ENCODE measurements around the gene NDFIP2. TPM values are rescaled to one million over a fixed set of nuclear protein-coding genes. Genes with fewer than 3 reads are reported as not detected.

Gene NDFIP2
- total RNA-seq, 1 experiment from 2014 or later = 31.0 TPM

DNA sequence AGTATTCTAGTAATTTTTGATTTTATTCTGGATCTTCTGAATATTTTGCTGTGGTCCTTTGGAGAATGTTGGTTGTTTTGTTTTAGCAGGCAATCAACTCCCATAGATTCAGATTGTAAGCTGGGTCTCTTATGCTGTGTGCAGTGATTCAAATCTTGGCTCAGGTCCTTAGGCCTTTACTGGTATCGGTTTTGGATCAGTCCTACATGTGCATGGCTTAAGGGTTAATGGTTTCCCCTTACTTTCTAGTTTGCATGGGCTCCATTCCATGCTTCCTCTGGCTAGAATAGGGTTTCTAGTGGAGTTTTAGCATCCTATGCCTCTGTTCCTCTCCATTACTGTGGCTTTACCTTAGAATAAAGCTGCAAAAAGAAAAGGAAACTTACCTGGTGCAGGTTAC lies 16.1 kb downstream of the NDFIP2 start:
- Histone ChIP-seq H2BK12ac (ENCODE audit: insufficient read length, low read depth, low read length) (no peak overlapping the region), H3K79me1 (ENCODE audit: insufficient read depth, low read depth, low read length, poor library complexity, severe bottlenecking) (no peaks in the 10 kb centered on the region), H3K23ac (ENCODE audit: insufficient read length, low read depth, low read length) (no peak overlapping the region), H3K18ac (ENCODE audit: insufficient read length, low read depth, low read length) (no peak overlapping the region), H2BK15ac (ENCODE audit: low read depth, low read length) (no peak overlapping the region), H3K56ac (ENCODE audit: insufficient read length, low read depth, low read length) (no peak overlapping the region), H3K4me2 (ENCODE audit: insufficient read depth, insufficient read length, low read length) (no peak overlapping the region), H4K8ac (replicated peaks; ENCODE audit: insufficient read length, low read depth, low read length) (no peak overlapping the region), H3T11ph (ENCODE audit: low read length) (no peak overlapping the region), H3K14ac (ENCODE audit: insufficient read depth, low read length) (no peak overlapping the region), H3K4ac (ENCODE audit: low read depth, low read length) (no peak overlapping the region), H3K79me2 (ENCODE audit: insufficient read depth, low read length) (peaks cover 4% of the 10 kb centered on the region; the same call in 1 of the 2 replicates), H3K27ac (ENCODE audit: insufficient read length, low read depth, low read length) (no peak overlapping the region), H2BK120ac (ENCODE audit: low read depth, low read length, poor library complexity, severe bottlenecking) (no peak overlapping the region), H2AFZ (ENCODE audit: low read length) (no peak overlapping the region), H4K20me1 (ENCODE audit: control insufficient read depth, insufficient read depth, insufficient read length) (no peaks in the 10 kb centered on the region), H2BK20ac (ENCODE audit: low read depth, low read length, poor library complexity, severe bottlenecking) (no peak overlapping the region), H2BK5ac (ENCODE audit: insufficient read length, low read length) (no peak overlapping the region), H3K23me2 (ENCODE audit: insufficient read length, low read depth, low read length, poor library complexity, severe bottlenecking) (no peaks in the 10 kb centered on the region), H2AK5ac (ENCODE audit: insufficient read length, low read length) (no peak overlapping the region), H3K9me3 (ENCODE audit: control insufficient read depth, low read depth, low read length) (no peaks in the 10 kb centered on the region), H3K27me3 (ENCODE audit: insufficient read depth, low read length) (no peaks in the 10 kb centered on the region), H4K91ac (ENCODE audit: insufficient read length, low read depth, low read length) (no peak overlapping the region), H3K9ac (ENCODE audit: extremely low read depth, insufficient read length, low read length) (no peak overlapping the region), H3K4me1 (ENCODE audit: insufficient read depth, low read length) (no peaks in the 10 kb centered on the region; the same call in 1 of the 2 replicates), H4K5ac (ENCODE audit: insufficient read length, low read depth, low read length) (no peak overlapping the region)
- Mint-ChIP-seq H3K36me3 (ENCODE audit: insufficient read depth in 1 of 3, low read depth in 3 of 3) (no peaks in the 10 kb centered on the region; a peak in 1 of 7 replicates), H3K27ac (no peak overlapping the region), H3K4me3 (no peak overlapping the region), H3K4me1 (peaks cover 21 to 29% of the 10 kb centered on the region in 2 experiments), H3K9me3 (peaks cover 0 to 4% of the 10 kb centered on the region in 2 experiments; a peak in 1 of 5 replicates), H3K27me3 (ENCODE audit: low read depth) (no peaks in the 10 kb centered on the region)
- DNase-seq = no peak
- TF ChIP-seq, protein P1, sequence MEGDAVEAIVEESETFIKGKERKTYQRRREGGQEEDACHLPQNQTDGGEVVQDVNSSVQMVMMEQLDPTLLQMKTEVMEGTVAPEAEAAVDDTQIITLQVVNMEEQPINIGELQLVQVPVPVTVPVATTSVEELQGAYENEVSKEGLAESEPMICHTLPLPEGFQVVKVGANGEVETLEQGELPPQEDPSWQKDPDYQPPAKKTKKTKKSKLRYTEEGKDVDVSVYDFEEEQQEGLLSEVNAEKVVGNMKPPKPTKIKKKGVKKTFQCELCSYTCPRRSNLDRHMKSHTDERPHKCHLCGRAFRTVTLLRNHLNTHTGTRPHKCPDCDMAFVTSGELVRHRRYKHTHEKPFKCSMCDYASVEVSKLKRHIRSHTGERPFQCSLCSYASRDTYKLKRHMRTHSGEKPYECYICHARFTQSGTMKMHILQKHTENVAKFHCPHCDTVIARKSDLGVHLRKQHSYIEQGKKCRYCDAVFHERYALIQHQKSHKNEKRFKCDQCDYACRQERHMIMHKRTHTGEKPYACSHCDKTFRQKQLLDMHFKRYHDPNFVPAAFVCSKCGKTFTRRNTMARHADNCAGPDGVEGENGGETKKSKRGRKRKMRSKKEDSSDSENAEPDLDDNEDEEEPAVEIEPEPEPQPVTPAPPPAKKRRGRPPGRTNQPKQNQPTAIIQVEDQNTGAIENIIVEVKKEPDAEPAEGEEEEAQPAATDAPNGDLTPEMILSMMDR (conservative IDR thresholded peaks at IDR 0.05) = no peak
- WGBS (ENCODE audit: extremely low coverage, insufficient read length, low lambda C conversion rate) = no CpG with 5 or more reads among the region's 1 CpG

Data from H9 (cell line).